Astrocyte of the spinal cord (primary cell): Measurements from ENCODE around the gene DOK7.
"Not testable (repeated sequence)": the region's sequence is repeated elsewhere in the genome, so short reads cannot be mapped to it uniquely, and the experiment has no call there.

Experiments
- DNase-seq: peaks from one replicate; pipeline ENCODE4 v3.0.0; 2011; ENCODE audit warnings: low read depth, low spot score
- H3K4me3 ChIP-seq: 2 replicates; pipeline ENCODE4 v1.5.1; 2011; ENCODE audit warnings: low read depth, mild to moderate bottlenecking, low read length, moderate library complexity
- in situ Hi-C: cut with HindIII; loops from 2 replicates; pipeline ENCODE4 v1.10.0; 2017; ENCODE audit warnings: low sequenced_read_pairs
- TF ChIP-seq, protein P1 (sequence below): IDR thresholded peaks from 2 replicates; pipeline ENCODE4 v1.5.1; 2012; ENCODE audit warnings: low read depth, mild to moderate bottlenecking, low read length, inconsistent platforms

DOK7 gene

DNA sequence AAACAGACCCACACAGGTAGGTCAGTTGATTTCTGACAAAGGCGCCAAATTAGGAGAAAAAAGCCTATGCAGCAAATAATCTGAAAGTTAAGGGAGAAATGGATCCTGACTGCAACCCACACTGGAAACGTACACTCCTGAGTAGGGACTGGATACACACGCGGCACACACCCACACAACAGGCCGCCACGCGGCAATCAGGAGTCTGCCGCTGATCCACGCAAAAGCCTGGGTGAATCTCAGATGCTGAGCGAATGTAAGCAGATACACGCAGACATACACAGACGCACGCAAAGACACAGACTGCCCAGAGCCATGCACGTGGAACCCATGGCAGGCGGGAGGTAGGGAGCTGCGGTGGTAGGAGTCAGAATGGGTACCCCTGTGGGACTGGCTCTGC lies 47.4 kb downstream of the DOK7 start:
- H3K4me3 ChIP-seq = no peak overlapping the region
- no peak for DNase-seq
- in situ Hi-C loops = no loop called here
- TF ChIP-seq, protein P1, sequence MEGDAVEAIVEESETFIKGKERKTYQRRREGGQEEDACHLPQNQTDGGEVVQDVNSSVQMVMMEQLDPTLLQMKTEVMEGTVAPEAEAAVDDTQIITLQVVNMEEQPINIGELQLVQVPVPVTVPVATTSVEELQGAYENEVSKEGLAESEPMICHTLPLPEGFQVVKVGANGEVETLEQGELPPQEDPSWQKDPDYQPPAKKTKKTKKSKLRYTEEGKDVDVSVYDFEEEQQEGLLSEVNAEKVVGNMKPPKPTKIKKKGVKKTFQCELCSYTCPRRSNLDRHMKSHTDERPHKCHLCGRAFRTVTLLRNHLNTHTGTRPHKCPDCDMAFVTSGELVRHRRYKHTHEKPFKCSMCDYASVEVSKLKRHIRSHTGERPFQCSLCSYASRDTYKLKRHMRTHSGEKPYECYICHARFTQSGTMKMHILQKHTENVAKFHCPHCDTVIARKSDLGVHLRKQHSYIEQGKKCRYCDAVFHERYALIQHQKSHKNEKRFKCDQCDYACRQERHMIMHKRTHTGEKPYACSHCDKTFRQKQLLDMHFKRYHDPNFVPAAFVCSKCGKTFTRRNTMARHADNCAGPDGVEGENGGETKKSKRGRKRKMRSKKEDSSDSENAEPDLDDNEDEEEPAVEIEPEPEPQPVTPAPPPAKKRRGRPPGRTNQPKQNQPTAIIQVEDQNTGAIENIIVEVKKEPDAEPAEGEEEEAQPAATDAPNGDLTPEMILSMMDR = no peak

DNA sequence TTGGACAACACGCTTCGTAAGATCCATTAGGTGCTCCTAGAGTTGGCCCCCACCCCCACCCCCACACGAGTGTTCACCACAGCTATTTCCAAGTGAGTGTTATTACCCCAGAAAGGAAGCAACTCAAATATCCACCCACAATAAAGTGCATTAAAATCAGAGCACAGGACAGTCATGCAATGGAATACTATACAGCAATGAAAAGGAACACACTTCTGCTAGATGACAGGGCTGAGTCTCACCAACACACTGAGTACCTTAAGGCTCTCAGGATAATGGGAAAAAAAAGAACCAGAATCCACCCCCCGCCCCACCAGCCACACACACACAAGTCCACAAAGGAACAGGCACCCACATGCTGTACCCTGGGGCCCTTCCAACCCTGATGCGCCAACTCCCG lies 48.1 kb downstream of the DOK7 start:
- DNase-seq = no peak
- in situ Hi-C loops = no loop called here
- no peak overlapping the region for H3K4me3 ChIP-seq
- TF ChIP-seq, protein P1 = no peak

DNA sequence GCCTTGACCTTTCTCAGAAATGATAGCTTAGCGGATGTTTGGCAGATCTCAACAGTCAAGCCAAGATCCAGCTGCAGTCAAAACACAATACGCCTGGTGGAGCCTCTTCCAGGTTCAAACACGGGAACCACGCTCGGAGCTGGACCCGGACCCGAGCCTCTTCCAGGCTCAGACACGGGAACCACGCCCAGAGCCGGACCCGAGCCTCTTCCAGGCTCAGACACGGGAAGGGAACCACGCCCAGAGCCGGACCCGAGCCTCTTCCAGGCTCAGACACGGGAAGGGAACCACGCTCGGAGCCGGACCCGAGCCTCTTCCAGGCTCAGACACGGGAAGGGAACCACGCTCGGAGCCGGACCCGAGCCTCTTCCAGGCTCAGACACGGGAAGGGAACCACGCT lies 48.5 kb downstream of the DOK7 start:
- in situ Hi-C loops, H3K4me3 ChIP-seq, DNase-seq: not testable (repeated sequence)

DNA sequence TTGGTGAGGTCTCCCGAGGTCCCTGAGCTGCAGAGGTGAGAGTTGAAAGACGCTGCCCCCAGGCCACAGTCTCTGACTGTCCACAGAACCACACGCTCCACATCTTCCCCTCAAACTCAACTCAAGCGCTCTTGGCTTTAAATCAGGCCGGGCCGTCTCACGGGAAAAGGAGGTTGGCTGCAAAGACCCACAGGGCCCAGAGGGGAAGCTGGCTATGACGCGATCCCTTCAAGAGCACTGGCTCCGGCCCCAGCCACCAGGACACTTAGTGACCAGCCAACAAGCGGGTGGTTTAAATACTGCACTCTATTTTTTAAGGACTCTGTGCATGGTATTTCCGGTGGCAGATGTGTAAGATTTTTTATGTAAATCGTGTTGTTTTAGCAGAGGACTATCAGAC lies 49.2 kb downstream of the DOK7 start:
- TF ChIP-seq, protein P1 = no peak
- no peak for DNase-seq
- in situ Hi-C loops = no loop called here
- H3K4me3 ChIP-seq = no peak overlapping the region

DNA sequence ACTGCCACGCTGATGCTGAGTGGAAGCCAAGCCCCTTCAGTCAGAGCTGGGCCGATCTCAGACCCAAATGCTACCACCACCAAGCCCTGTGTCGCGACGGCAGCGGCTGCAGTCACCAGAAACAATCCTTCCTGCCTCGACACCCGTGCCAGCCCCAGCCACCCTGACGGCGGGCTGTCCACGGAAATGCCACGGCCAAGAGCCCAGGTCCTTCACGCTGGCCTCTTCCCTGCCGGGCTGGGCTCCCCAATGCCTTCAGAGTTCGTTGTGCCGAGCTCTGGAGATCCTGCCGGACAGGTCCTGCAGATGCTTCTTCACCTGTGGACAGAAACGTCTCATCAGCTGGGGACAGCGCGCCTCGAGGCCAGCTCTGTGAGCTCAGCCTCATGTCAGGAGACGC lies 49.6 kb downstream of the DOK7 start:
- in situ Hi-C loops = no loop called here
- H3K4me3 ChIP-seq = no peak overlapping the region
- no peak for DNase-seq
- TF ChIP-seq, protein P1 = no peak

DNA sequence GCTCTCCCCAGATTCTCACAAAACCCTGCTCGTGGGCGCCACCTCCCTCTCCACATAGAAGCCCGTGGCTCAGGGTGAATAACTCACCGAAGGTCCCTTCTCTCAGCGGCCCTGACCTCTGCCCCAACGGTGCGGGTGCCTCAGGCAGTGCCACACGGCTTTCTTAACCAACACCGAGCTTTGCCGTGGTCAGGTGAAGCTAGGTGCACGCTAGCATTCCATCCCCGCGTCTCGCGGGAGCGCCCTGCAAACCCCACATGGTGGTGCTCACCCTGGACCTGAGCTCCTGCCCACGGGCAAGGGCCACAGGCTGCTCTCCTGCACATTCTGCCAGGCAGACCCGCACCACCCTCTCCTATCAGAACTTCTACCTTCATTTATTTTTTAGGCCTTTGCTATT lies 50.7 kb downstream of the DOK7 start:
- no peak overlapping the region for H3K4me3 ChIP-seq
- in situ Hi-C loops = no loop called here
- TF ChIP-seq, protein P1 = no peak
- DNase-seq = no peak

DNA sequence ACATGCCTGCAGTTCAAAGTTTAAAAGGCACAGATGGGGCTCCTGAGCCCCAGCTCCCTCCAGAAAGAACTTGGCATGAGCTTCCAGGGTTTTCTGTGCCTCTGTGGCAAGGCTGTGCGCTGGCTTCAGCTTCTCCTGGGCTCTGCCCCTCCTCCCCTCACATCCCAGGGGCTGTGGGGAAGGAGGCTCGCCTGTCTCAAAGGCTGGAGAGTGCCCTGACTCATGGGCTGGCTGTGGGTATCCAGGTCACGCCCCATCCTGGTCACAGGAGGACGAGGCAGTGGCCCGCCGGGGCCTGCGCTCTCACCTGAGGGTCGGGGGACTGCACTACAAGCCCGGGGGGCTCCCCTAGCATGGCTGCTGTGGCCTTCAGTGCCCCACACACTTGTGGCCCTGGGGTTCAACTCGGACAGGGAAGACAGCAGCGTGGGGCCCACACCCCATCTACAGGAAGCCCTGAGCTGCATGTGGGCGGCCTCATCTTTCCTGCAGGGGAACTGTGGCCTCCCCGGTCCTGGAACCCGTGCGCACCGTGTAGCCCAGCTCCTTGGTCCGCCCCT lies 51.2 kb downstream of the DOK7 start:
- in situ Hi-C loops = no loop called here
- TF ChIP-seq, protein P1 = no peak
- no peak overlapping the region for H3K4me3 ChIP-seq
- no peak for DNase-seq
